Measurements from ENCODE around the gene TLR9. TPM values are rescaled to one million over a fixed set of nuclear protein-coding genes. Genes with fewer than 3 reads are reported as not detected.

The TLR9 gene
- total and polyA plus RNA-seq, 9 of the 15 experiments (the other 6 are each of a cell fraction or from before 2014, with no cell fraction given), result not detected

DNA sequence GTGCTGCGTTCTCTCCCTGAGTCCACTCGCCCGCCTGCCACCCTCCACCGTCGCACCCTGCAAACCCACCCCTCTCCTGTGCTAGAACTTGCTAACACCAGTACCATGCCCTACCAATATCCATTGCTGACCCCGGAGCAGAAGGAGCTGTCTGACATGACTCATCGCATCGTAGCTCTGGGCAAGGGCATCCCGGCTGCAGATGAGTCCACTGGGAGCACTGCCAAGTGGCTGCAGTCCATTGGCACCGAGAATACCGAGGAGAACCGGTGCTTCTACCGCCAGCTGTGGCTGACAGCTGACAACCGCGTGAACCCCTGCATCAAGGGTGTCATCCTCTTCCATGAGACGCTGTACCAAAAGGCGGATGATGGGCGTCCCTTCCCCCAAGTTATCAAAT lies 32.4 kb downstream of the TLR9 start (continued):
- TF ChIP-seq, protein P1, sequence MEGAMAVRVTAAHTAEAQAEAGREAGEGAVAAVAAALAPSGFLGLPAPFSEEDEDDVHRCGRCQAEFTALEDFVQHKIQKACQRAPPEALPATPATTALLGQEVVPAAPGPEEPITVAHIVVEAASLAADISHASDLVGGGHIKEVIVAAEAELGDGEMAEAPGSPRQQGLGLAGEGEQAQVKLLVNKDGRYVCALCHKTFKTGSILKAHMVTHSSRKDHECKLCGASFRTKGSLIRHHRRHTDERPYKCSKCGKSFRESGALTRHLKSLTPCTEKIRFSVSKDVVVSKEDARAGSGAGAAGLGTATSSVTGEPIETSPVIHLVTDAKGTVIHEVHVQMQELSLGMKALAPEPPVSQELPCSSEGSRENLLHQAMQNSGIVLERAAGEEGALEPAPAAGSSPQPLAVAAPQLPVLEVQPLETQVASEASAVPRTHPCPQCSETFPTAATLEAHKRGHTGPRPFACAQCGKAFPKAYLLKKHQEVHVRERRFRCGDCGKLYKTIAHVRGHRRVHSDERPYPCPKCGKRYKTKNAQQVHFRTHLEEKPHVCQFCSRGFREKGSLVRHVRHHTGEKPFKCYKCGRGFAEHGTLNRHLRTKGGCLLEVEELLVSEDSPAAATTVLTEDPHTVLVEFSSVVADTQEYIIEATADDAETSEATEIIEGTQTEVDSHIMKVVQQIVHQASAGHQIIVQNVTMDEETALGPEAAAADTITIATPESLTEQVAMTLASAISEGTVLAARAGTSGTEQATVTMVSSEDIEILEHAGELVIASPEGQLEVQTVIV (CRISPR knock-in tag; IDR thresholded peaks at IDR 0.05; ENCODE audit: borderline replicate concordance), result no peak
- TF ChIP-seq, protein P2, sequence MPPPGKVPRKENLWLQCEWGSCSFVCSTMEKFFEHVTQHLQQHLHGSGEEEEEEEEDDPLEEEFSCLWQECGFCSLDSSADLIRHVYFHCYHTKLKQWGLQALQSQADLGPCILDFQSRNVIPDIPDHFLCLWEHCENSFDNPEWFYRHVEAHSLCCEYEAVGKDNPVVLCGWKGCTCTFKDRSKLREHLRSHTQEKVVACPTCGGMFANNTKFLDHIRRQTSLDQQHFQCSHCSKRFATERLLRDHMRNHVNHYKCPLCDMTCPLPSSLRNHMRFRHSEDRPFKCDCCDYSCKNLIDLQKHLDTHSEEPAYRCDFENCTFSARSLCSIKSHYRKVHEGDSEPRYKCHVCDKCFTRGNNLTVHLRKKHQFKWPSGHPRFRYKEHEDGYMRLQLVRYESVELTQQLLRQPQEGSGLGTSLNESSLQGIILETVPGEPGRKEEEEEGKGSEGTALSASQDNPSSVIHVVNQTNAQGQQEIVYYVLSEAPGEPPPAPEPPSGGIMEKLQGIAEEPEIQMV (tag; conservative IDR thresholded peaks at IDR 0.05; ENCODE audit: low read depth), result no peak
- TF ChIP-seq TCF7L2 (IDR thresholded peaks at IDR 0.05; ENCODE audit: low read depth, low read length), result no peak

- DNase-seq (ENCODE audit: extremely low read depth in 1 of 4, low spot score in 3 of 4), result no peak
- ChIA-PET CTCF (ENCODE audit: low intra/inter-chr PET ratio) (no interaction called here), POLR2A (interaction anchor here (0.7 kb wide), 1 partner anchor 10 kb away, joined by 3 read pairs; no protein-coding TSS in a partner anchor)
- Histone ChIP-seq H3K9ac (ENCODE audit: insufficient read depth in 1 of 2, low read depth in 2 of 2, low read length in 2 of 2) (no peak overlapping the region; a peak in 1 of 4 replicates), H3K36me3 (ENCODE audit: control insufficient read depth, insufficient read depth, low read length) (no peaks in the 10 kb centered on the region), H3K79me2 (ENCODE audit: control insufficient read depth, insufficient read depth, low read length) (no peaks in the 10 kb centered on the region), H3K9me1 (ENCODE audit: control insufficient read depth, insufficient read depth, low read length) (peaks cover 7% of the 10 kb centered on the region), H3K27ac (ENCODE audit: extremely low read depth, low read depth, low read length) (no peak overlapping the region), H3K4me1 (replicated peaks in 1 of 2; ENCODE audit: control insufficient read depth in 2 of 2, insufficient read depth in 2 of 2, low read length in 2 of 2) (peaks cover 39 to 44% of the 10 kb centered on the region in 2 experiments), H3K4me3 (no peak overlapping the region), H3K4me2 (ENCODE audit: insufficient read depth, low read length) (no peak overlapping the region), H4K20me1 (replicated peaks; ENCODE audit: control insufficient read depth, insufficient read depth, low read length) (0 out of 2 replicates have a peak, but pooled peaks cover 6% of the 10 kb centered on the region), H3K27me3 (ENCODE audit: control insufficient read depth in 2 of 2, insufficient read depth in 2 of 2, low read length in 2 of 2) (no peaks in the 10 kb centered on the region), H3K9me3 (replicated peaks; ENCODE audit: control insufficient read depth, insufficient read depth, low read depth, low read length) (no peaks in the 10 kb centered on the region), H2AFZ (ENCODE audit: low read depth, low read length) (no peak overlapping the region)
- intact Hi-C loops (cut with micrococcal nuclease), result no loop called here
- no peak for ATAC-seq
- 71% methylated on average over 3 of the region's 4 CpGs for WGBS (ENCODE audit: insufficient coverage, low coverage, missing lambda C conversion rate)
- in situ Hi-C loops (cut with MboI), result no loop called here
- BruUV-seq (replicated peaks), result no TSS peak
- no peak for FAIRE-seq
- no peak for TF ChIP-seq MBD1 (CRISPR knock-in tag; IDR thresholded peaks at IDR 0.05)
- no peak for TF ChIP-seq ZBTB34 (CRISPR knock-in tag; IDR thresholded peaks at IDR 0.05)
- TF ChIP-seq ZNF512 (tag; IDR thresholded peaks at IDR 0.05), result no peak
- no peak for TF ChIP-seq ZBTB5 (IDR thresholded peaks at IDR 0.05)
- TF ChIP-seq, protein P3, sequence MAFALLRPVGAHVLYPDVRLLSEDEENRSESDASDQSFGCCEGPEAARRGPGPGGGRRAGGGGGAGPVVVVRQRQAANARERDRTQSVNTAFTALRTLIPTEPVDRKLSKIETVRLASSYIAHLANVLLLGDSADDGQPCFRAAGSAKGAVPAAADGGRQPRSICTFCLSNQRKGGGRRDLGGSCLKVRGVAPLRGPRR (CRISPR knock-in tag; IDR thresholded peaks at IDR 0.05), result no peak
Observed at GRCh38 chr3:52191663-52192062, 33.8 kb downstream of the TLR9 start.

Measured in K562 (cell line).